HG02610 (cell line): Measurements from ENCODE around the gene ENDOV.

Experiments
- ATAC-seq: cut with Tn5 transposase; IDR thresholded peaks from one replicate; pipeline ENCODE4 v1.9.1; 2021; ENCODE audit warnings: mild to moderate bottlenecking, moderate library complexity; ENCODE audit not compliant: unreplicated experiment

Gene ENDOV

GRCh38 chr17:80480248-80480647 lies 65.3 kb downstream of the ENDOV start:
- ATAC-seq: no peak

- ATAC-seq: no peak
These were observed 66.5 kb downstream of the ENDOV start for GRCh38 chr17:80481284-80482057.

GRCh38 chr17:80482058-80482318 lies 67.0 kb downstream of the ENDOV start:
- ATAC-seq: no peak

- no peak for ATAC-seq
These were observed 67.8 kb downstream of the ENDOV start for GRCh38 chr17:80482555-80483308.

DNA sequence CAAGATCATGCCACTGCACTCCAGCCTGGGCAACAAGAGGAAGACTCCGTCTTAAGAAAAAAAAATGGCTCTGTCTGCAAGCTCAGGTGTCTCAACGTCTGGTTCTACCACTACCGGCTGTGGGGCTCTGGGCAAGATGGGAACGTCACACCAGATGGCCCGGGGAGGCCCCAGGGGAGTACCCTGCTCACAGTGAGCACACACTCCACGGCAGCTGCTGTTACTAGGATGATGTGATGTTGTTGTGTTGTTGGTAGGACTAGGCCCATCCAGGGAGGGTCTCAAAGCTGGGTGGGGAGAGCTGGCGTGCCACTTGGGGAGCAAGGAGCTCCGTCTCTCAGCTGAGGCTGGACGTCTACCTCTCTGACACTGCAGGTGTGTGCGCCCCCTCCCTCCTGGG lies 70.9 kb downstream of the ENDOV start:
- ATAC-seq: no peak

DNA sequence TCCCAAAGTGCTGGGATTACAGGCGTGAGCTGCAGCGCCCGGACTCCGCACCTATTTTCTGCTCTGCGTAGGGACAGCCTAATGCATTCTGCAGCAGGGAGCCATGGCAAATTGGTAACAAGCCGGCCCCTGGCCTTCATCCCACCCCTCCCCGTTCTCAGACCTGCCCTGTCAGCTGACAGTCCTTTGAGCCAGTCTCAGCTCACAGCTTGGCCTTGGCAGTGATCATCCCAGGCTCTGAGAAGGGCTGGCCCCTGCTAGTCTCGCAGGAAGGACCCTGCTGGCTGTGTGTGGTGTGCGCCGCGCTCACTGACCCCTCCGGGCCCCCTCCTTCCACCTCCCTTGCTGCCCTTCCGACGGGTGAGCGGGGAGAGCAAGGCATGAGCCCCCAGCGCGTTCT lies 71.7 kb downstream of the ENDOV start:
- ATAC-seq: no peak

DNA sequence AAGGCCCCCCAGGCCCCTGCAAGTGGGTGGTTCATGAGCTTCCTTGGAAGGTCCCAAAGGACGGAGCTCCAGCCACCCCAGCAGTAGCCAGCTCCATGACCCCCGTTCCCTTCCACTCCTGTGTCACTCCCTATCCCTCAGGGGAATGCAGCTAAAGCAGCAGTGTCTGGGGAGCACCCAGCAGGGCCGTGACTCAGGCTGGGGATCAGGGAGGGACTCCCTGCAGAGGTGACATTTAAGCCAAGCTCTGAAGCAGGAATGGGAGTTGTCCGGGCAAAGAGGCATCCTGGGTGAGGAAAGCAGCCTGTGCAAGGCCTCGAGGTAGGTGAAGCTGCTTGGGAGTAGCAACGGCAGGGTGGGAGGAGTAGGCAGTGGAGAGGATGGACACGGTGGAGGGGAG lies 72.5 kb downstream of the ENDOV start:
- ATAC-seq: no peak
